AG08396 (cell line): ENCODE results near the gene GRM5.
A peak's percentile ranks its signal among the peaks of the same experiment; 100 is the strongest.
"Not testable (repeated sequence)": the region's sequence is repeated elsewhere in the genome, so short reads cannot be mapped to it uniquely, and the experiment has no call there.

ENCODE experiments used
- DNase-seq: peaks from one replicate; pipeline ENCODE4 v3.0.0; 2012; ENCODE audit warnings: low spot score, mixed read lengths

The GRM5 gene

GRCh38 chr11:88495836-88496235, 569.9 kb downstream of the GRM5 start:
- no peak for DNase-seq

GRCh38 chr11:88494848-88495247, 570.9 kb downstream of the GRM5 start:
- no peak for DNase-seq

- no peak for DNase-seq
Measured at GRCh38 chr11:88491674-88492073, 574.1 kb downstream of the GRM5 start.

- no peak for DNase-seq
Measured at GRCh38 chr11:88489030-88489429, 576.8 kb downstream of the GRM5 start.

GRCh38 chr11:88487646-88488045, 578.1 kb downstream of the GRM5 start:
- no peak for DNase-seq

- no peak for DNase-seq
Measured at GRCh38 chr11:88484873-88485621, 580.7 kb downstream of the GRM5 start.

GRCh38 chr11:88482871-88483301, 582.9 kb downstream of the GRM5 start:
- DNase-seq = no peak

GRCh38 chr11:88480223-88480622, 585.6 kb downstream of the GRM5 start:
- peak; percentile 54 for DNase-seq

- no peak for DNase-seq
Measured at GRCh38 chr11:88478136-88478815, 587.5 kb downstream of the GRM5 start.

- peak; percentile 7 for DNase-seq
Measured at GRCh38 chr11:88475991-88476418, 589.8 kb downstream of the GRM5 start.

GRCh38 chr11:88474655-88475054, 591.1 kb downstream of the GRM5 start:
- no peak for DNase-seq

- no peak for DNase-seq
Measured at GRCh38 chr11:88469561-88470225, 596.1 kb downstream of the GRM5 start.

GRCh38 chr11:88464528-88464927, 601.3 kb downstream of the GRM5 start:
- DNase-seq = no peak

- DNase-seq = not testable (repeated sequence)
Measured at GRCh38 chr11:88463301-88463700, 602.5 kb downstream of the GRM5 start.

- not testable (repeated sequence) for DNase-seq
Measured at GRCh38 chr11:88458047-88458446, 607.7 kb downstream of the GRM5 start.

- no peak for DNase-seq
Measured at GRCh38 chr11:88455974-88456373, 609.8 kb downstream of the GRM5 start.

- DNase-seq = peak; percentile 24
Measured at GRCh38 chr11:88454881-88455280, 610.9 kb downstream of the GRM5 start.
